Measurements from ENCODE around the gene ADAMTSL4. TPM values are rescaled to one million over a fixed set of nuclear protein-coding genes. Genes with fewer than 3 reads are reported as not detected.

The ADAMTSL4 gene
- total and polyA plus RNA-seq, 4 experiments from 2014 or later: 0.23 to 0.33 (median 0.24) TPM; not detected in 1

DNA sequence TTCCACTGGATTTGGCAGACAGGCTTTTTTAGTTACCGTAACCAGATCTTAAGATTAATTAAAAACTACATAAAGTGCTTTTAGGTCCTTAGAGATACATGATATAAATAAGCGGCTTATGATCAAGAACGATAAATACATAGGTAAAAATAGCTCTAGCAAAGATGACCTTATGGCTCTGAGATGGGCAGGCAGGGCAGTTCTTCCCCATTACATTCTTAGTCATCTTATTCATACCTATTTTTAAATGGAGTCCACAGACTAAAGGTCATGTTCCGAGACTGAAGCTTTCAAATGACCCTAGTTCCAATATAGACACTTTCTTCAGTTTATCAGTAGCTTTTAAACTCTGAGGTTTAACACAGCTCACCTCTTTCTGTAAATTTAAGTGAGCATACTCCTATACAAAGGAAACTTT, 25.9 kb downstream of the ADAMTSL4 start:
- H3K9me3 ChIP-seq (ENCODE audit: control insufficient read depth in 1 of 2, low read length in 2 of 2): no peaks in the 10 kb centered on the region
- H3K9me3 Mint-ChIP-seq: peaks cover 0 to 12% (median 3%) of the 10 kb centered on the region in 8 donors
- H3K27me3 Mint-ChIP-seq: no peaks in the 10 kb centered on the region
- intact Hi-C loops (cut with micrococcal nuclease): no loop called here
- peak overlapping the region; percentile 96 to 100 for H3K4me3 ChIP-seq (ENCODE audit: low read length in 2 of 2)
- peak overlapping the region; percentile 93 to 100 (median 99) for H3K4me3 Mint-ChIP-seq
- DNase-seq: peak in 1 of 5 donors; percentile 17
- peaks cover 79 to 87% of the 10 kb centered on the region in 2 donors for H3K36me3 Mint-ChIP-seq
- peaks cover 58% of the 10 kb centered on the region for H3K36me3 ChIP-seq (ENCODE audit: insufficient read depth, low read length)
- CTCF ChIA-PET (ENCODE audit: partially characterized antibody): interaction anchor here (2.4 to 16.7 kb wide), 2 partner anchors 12 to 46 kb away, joined by 15 to 433 read pairs; no protein-coding TSS in a partner anchor
- peaks cover 21 to 88% (median 39%) of the 10 kb centered on the region in 4 donors for H3K4me1 Mint-ChIP-seq
- no peaks in the 10 kb centered on the region for H3K27me3 ChIP-seq (ENCODE audit: insufficient read depth, low read length)
- H3K4me1 ChIP-seq (ENCODE audit: insufficient read depth, low read length): peaks cover 62% of the 10 kb centered on the region
- POLR2A ChIA-PET (ENCODE audit: partially characterized antibody): interaction anchor here (1.2 to 18.6 kb wide), 5 partner anchors 11 to 211 kb away, joined by 3 to 1751 read pairs (median 122); partner anchors contain the start of genes ENSA and RPRD2
- H3K27ac Mint-ChIP-seq: peak overlapping the region; percentile 84 to 99 (median 94)
- peak overlapping the region; percentile 97 for H3K27ac ChIP-seq (ENCODE audit: low read depth, low read length)

DNA sequence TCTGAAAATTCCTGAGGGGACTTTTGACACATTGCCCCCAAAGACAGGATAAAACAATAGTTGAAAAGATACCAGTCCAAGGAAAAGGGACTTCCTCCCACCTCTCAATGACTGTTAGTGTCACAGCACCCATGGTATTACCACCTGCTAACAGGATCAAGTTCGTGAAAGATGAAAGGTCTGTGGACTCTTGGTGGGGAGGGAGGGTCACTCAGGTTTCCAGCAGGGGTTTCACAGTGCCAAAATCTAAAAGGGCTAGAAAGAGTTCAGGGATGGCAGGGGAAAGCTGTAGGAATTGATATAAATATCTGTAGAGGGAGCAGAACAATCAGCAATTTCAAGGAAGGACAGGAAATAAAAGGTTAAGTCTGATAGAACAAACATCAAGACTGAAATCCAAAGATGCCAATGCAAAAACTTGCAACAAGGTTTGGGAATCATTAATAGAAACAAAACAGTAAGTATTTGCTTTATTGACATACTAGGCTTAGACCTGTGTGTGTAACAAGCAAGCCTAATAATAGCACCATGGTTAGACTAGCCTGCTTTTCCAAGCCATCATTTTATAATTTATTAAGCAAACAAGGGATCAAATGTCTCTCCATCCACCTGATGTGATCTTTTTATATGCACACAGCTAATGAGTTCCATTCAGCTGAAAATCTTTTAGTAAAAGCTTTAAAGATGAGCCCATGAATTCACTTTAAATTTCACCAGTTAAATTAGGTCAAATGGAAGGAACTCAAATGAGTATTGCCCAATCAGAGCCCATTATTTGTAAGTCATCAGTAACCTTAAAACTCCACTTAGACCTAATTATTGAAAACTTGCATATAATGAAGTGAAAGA, 26.5 kb downstream of the ADAMTSL4 start:
- CTCF ChIA-PET (ENCODE audit: partially characterized antibody): interaction anchor here (1.2 to 16.7 kb wide), 4 partner anchors 12 to 54 kb away, joined by 3 to 433 read pairs (median 10); partner anchors contain the start of gene ENSA
- peaks cover 25 to 88% (median 38%) of the 10 kb centered on the region in 4 donors for H3K4me1 Mint-ChIP-seq
- Histone ChIP-seq H3K36me3 (ENCODE audit: insufficient read depth, low read length) (peaks cover 58% of the 10 kb centered on the region), H3K27ac (ENCODE audit: low read depth, low read length) (peak overlapping the region; percentile 97), H3K27me3 (ENCODE audit: insufficient read depth, low read length) (no peaks in the 10 kb centered on the region), H3K4me1 (ENCODE audit: insufficient read depth, low read length) (peaks cover 60% of the 10 kb centered on the region), H3K9me3 (ENCODE audit: control insufficient read depth in 1 of 2, low read length in 2 of 2) (no peaks in the 10 kb centered on the region), H3K4me3 (ENCODE audit: low read length in 2 of 2) (peak overlapping the region; percentile 96 to 100)
- no peaks in the 10 kb centered on the region for H3K27me3 Mint-ChIP-seq
- DNase-seq: no peak
- H3K4me3 Mint-ChIP-seq: peak overlapping the region; percentile 93 to 100 (median 99)
- peak overlapping the region; percentile 75 to 99 (median 94) for H3K27ac Mint-ChIP-seq
- peaks cover 75 to 80% of the 10 kb centered on the region in 2 donors for H3K36me3 Mint-ChIP-seq
- POLR2A ChIA-PET (ENCODE audit: partially characterized antibody): interaction anchor here (0.6 to 18.6 kb wide), 10 partner anchors 9 to 211 kb away, joined by 3 to 1751 read pairs (median 6); partner anchors contain the start of genes ENSA, GOLPH3L and RPRD2
- intact Hi-C loops (cut with micrococcal nuclease): no loop called here
- peaks cover 0 to 10% (median 3%) of the 10 kb centered on the region in 8 donors for H3K9me3 Mint-ChIP-seq

DNA sequence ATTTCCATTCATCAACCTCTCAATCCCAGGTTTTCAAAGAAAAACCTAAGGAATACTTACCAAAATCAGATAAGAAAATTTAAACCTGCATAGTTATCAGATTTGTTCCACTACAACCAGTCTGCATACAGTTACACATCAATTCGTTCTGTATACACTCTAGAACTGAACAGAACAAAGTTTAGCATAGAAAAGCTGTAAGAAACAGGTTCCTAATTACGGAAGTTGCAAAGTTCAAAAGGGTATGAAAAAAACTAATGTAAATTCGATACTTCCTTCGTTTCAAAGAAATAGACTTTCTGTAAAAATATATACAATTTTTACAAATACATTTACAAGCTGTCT, 27.1 kb downstream of the ADAMTSL4 start:
- H3K4me1 Mint-ChIP-seq: peaks cover 23 to 86% (median 37%) of the 10 kb centered on the region in 4 donors
- peak overlapping the region; percentile 93 to 100 (median 99) for H3K4me3 Mint-ChIP-seq
- H3K27me3 Mint-ChIP-seq: no peaks in the 10 kb centered on the region
- Histone ChIP-seq H3K4me1 (ENCODE audit: insufficient read depth, low read length) (peaks cover 54% of the 10 kb centered on the region), H3K27ac (ENCODE audit: low read depth, low read length) (peak overlapping the region; percentile 97), H3K36me3 (ENCODE audit: insufficient read depth, low read length) (peaks cover 58% of the 10 kb centered on the region), H3K9me3 (ENCODE audit: control insufficient read depth in 1 of 2, low read length in 2 of 2) (no peaks in the 10 kb centered on the region), H3K4me3 (ENCODE audit: low read length in 2 of 2) (peak overlapping the region; percentile 96 to 100), H3K27me3 (ENCODE audit: insufficient read depth, low read length) (no peaks in the 10 kb centered on the region)
- peaks cover 0 to 10% (median 3%) of the 10 kb centered on the region in 8 donors for H3K9me3 Mint-ChIP-seq
- no peak for DNase-seq
- intact Hi-C loops (cut with micrococcal nuclease): no loop called here
- H3K36me3 Mint-ChIP-seq: peaks cover 70 to 77% of the 10 kb centered on the region in 2 donors
- POLR2A ChIA-PET (ENCODE audit: partially characterized antibody): interaction anchor here (0.6 to 18.6 kb wide), 10 partner anchors 9 to 690 kb away, joined by 3 to 1751 read pairs (median 6); partner anchors contain the start of genes ENSA and GOLPH3L
- peak overlapping the region; percentile 75 to 99 (median 96) for H3K27ac Mint-ChIP-seq
- CTCF ChIA-PET (ENCODE audit: partially characterized antibody): interaction anchor here (1.2 to 16.7 kb wide), 5 partner anchors 11 to 53 kb away, joined by 3 to 433 read pairs (median 5); partner anchors contain the start of gene ENSA

DNA sequence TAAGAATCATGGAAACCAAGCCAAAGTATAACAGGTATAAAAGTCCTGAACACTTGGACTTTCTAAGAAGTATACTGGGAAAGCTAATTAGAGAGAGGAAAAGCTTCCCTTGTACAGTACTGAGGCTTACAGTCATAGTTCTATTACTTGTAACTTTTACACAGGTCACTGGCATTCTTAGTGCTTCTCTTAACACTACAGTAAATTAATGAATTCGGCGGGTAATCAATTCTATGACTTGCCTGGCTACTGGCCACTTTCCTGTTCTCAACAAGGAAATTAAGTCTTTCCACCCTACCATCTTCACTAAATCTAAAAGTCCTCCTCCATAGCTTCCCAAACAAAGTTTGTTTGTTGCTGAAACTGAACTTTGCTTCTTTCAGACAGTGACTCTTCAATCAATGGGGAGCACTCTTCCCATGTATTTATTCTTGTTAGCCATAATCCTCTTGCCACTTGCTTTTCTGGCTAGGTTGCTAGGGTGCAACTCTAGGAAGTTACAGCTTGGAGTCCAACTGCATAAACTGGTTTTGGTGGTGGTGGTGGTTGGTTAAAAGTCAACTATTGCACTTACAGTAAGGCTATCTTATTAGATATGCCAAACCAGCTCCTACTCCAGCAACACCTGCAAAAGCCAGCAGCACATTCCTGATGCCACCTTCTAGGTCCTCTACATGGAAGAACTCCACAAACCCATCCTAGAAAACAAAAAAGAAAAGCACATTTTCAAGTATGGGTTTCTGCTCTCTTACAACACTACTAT, 27.8 kb downstream of the ADAMTSL4 start:
- no peaks in the 10 kb centered on the region for H3K9me3 ChIP-seq (ENCODE audit: control insufficient read depth in 1 of 2, low read length in 2 of 2)
- H3K4me1 ChIP-seq (ENCODE audit: insufficient read depth, low read length): peaks cover 48% of the 10 kb centered on the region
- peak overlapping the region; percentile 96 to 100 for H3K4me3 ChIP-seq (ENCODE audit: low read length in 2 of 2)
- H3K9me3 Mint-ChIP-seq: peaks cover 0 to 10% (median 3%) of the 10 kb centered on the region in 8 donors
- peak overlapping the region; percentile 93 to 100 (median 99) for H3K4me3 Mint-ChIP-seq
- H3K27me3 Mint-ChIP-seq: no peaks in the 10 kb centered on the region
- H3K36me3 Mint-ChIP-seq: peaks cover 70 to 75% of the 10 kb centered on the region in 2 donors
- peak overlapping the region; percentile 94 to 99 (median 98) for H3K27ac Mint-ChIP-seq
- no peaks in the 10 kb centered on the region for H3K27me3 ChIP-seq (ENCODE audit: insufficient read depth, low read length)
- H3K4me1 Mint-ChIP-seq: peaks cover 23 to 80% (median 37%) of the 10 kb centered on the region in 4 donors
- ChIA-PET POLR2A (ENCODE audit: partially characterized antibody) (interaction anchor here (0.6 to 18.6 kb wide), 10 partner anchors 8 to 691 kb away, joined by 3 to 1751 read pairs (median 6); partner anchors contain the start of genes ENSA and GOLPH3L), CTCF (ENCODE audit: partially characterized antibody) (interaction anchor here (1.2 to 16.7 kb wide), 5 partner anchors 10 to 53 kb away, joined by 3 to 433 read pairs (median 5); partner anchors contain the start of gene ENSA)
- peak overlapping the region; percentile 97 for H3K27ac ChIP-seq (ENCODE audit: low read depth, low read length)
- intact Hi-C loops (cut with micrococcal nuclease): loop anchor here (1.0 kb wide), 1 partner anchor 9 kb away; no protein-coding TSS in a partner anchor
- H3K36me3 ChIP-seq (ENCODE audit: insufficient read depth, low read length): peaks cover 58% of the 10 kb centered on the region
- DNase-seq: peak; percentile 21 to 39 (median 27)

DNA sequence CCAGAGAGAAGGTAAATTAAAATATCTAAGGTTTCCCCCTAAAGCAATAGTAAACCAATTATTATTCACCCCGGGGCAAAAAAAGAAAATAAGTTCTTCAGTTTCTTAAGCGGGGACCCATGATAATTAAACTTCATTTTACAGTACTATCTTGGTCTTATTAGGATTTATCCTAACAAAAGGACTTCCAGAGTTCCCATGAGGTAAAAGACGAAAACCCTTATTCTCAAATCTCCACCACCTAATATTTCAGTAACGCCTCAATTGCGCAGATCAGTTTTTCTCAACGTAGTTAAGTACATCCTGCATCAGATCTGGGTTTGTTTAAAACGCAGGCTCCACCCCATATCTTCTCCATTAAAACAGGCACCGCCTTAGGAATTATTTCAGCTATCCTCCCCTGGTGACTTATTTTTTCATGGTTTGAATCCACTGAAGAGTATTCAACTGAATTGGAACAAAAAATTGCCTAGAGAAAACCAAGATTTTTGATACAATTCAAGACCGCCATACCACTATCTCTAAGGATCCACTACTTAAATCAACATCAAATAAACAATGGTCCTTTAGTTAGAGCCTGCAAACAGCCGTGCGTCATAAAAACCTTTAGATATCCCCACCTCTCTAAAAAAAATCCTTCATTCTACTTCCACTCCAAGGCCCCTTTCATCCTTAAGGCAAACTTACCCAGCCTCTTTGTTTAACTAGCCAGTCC, 28.5 kb downstream of the ADAMTSL4 start:
- no peaks in the 10 kb centered on the region for H3K9me3 ChIP-seq (ENCODE audit: control insufficient read depth in 1 of 2, low read length in 2 of 2)
- H3K4me1 ChIP-seq (ENCODE audit: insufficient read depth, low read length): peaks cover 46% of the 10 kb centered on the region
- ChIA-PET CTCF (ENCODE audit: partially characterized antibody) (interaction anchor here (1.3 to 16.7 kb wide), 5 partner anchors 9 to 52 kb away, joined by 3 to 433 read pairs (median 10); partner anchors contain the start of gene ENSA), POLR2A (ENCODE audit: partially characterized antibody) (interaction anchor here (0.6 to 18.6 kb wide), 12 partner anchors 14 to 691 kb away, joined by 3 to 1751 read pairs (median 11); partner anchors contain the start of genes ENSA, GOLPH3L and TNFAIP8L2)
- Mint-ChIP-seq H3K27me3 (no peaks in the 10 kb centered on the region), H3K36me3 (peaks cover 65 to 67% of the 10 kb centered on the region in 2 donors), H3K4me3 (peak overlapping the region; percentile 93 to 100 (median 99)), H3K27ac (peak overlapping the region; percentile 94 to 99 (median 98)), H3K4me1 (peaks cover 23 to 73% (median 38%) of the 10 kb centered on the region in 4 donors), H3K9me3 (peaks cover 0 to 10% (median 3%) of the 10 kb centered on the region in 8 donors)
- DNase-seq: peak; percentile 60 to 79 (median 69)
- peaks cover 58% of the 10 kb centered on the region for H3K36me3 ChIP-seq (ENCODE audit: insufficient read depth, low read length)
- no peaks in the 10 kb centered on the region for H3K27me3 ChIP-seq (ENCODE audit: insufficient read depth, low read length)
- peak overlapping the region; percentile 96 to 100 for H3K4me3 ChIP-seq (ENCODE audit: low read length in 2 of 2)
- H3K27ac ChIP-seq (ENCODE audit: low read depth, low read length): peak overlapping the region; percentile 97
- intact Hi-C loops (cut with micrococcal nuclease): loop anchor here (1.0 kb wide), 1 partner anchor 9 kb away; no protein-coding TSS in a partner anchor
